HUES6 (cell line): ENCODE measurements around the gene F2RL3.
"Not testable (repeated sequence)": the region's sequence is repeated elsewhere in the genome, so short reads cannot be mapped to it uniquely, and the experiment has no call there.

Experiments used
- H3K27ac ChIP-seq: 2 replicates; pipeline ENCODE4 v1.7.0; 2013; ENCODE audit warnings: low read depth, mild to moderate bottlenecking, low read length, inconsistent platforms
- H3K27me3 ChIP-seq: 2 replicates; pipeline ENCODE4 v1.6.1; 2013; ENCODE audit warnings: low read length; ENCODE audit not compliant: control insufficient read depth, insufficient read depth
- H3K36me3 ChIP-seq: 2 replicates; pipeline ENCODE4 v1.6.1; 2013; ENCODE audit warnings: low read length; ENCODE audit not compliant: control insufficient read depth, insufficient read depth
- H3K4me1 ChIP-seq: 2 replicates; pipeline ENCODE4 v1.6.1; 2013; ENCODE audit warnings: low read length; ENCODE audit not compliant: control insufficient read depth, insufficient read depth
- H3K4me3 ChIP-seq: 2 replicates; pipeline ENCODE4 v1.5.1; 2013; ENCODE audit warnings: low read depth, low read length
- H3K9ac ChIP-seq: one replicate; pipeline ENCODE4 v1.6.1; 2013; ENCODE audit warnings: mild to moderate bottlenecking, low read length
- H3K9me3 ChIP-seq: 2 replicates; pipeline ENCODE4 v1.6.1; 2013; ENCODE audit warnings: low read depth, low read length; ENCODE audit not compliant: control insufficient read depth, insufficient read depth

Gene F2RL3

DNA sequence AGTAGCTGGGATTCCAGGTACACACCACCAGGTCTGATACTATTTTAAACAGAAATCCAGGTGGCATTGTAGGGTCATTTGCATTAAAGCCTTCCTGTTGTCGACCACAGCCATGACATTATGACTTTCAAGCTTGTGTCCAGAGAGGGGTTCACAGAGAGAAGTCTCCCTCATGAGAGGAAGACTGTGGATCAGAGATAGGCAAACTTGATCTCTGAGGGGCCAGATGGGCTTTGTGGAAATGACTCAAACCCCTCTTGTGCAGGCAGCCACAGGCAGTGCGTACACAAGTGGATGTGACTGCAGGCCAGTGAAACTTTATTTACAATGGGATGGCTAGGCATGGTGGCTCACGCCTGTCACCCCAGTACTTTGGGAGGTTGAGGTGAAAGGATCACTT lies 27.8 kb upstream of the F2RL3 start:
- Histone ChIP-seq H3K27ac (no peak overlapping the region), H3K9ac (no peak overlapping the region), H3K36me3 (peaks cover 69% of the 10 kb centered on the region), H3K4me1 (no peaks in the 10 kb centered on the region), H3K4me3 (no peak overlapping the region), H3K27me3 (no peaks in the 10 kb centered on the region), H3K9me3 (no peaks in the 10 kb centered on the region)

DNA sequence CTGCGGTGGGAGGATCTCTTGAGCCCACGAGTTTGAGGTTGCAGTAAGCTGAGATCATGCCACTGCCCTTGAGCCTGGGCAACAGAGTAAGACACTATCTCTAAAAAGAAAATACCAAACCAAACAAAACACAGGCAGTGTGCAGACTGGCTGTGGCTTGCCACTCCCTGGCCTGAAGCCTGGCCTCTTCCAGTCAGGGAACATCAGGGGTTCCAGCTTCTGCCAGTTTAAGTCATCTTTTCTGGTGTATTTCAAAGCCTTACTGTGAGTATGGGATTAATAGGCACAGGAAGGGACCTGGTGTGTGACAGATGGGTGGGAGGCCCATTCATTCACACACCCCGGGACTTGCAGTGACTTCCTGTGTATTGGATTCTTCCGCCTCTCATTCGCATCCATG lies 27.0 kb upstream of the F2RL3 start:
- Histone ChIP-seq H3K9me3 (no peaks in the 10 kb centered on the region), H3K27me3 (no peaks in the 10 kb centered on the region), H3K27ac (no peak overlapping the region), H3K36me3 (peaks cover 69% of the 10 kb centered on the region), H3K4me3 (no peak overlapping the region), H3K4me1 (no peaks in the 10 kb centered on the region), H3K9ac (no peak overlapping the region)

DNA sequence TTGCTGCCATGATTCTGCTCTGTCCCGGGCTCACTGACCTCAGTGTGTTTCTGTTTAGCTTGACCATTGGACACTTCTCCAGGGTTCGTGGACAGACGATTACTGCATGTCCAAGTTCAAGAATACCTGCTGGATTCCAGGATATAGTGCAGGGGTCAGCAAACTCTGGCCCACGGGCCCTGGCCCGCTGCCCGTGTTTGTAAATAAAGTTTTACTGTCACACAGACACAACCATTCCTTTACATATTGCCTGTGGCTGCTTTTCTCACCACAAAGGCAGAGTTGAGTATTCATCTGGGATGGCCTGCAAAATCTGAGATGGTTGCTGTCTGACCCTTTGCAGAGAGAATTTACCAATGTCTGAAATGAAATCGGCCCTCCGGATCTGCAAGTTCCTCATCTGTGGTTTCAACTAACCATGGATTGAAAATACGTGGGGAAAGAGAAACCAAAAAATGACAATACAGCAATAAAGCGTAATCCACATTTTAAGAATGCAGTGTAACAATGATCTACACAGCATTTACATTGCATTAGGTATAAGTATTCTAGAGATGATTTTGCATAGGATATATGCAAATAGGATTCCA lies 25.9 kb upstream of the F2RL3 start:
- H3K4me3 ChIP-seq = no peak overlapping the region
- peaks cover 72% of the 10 kb centered on the region for H3K36me3 ChIP-seq
- no peak overlapping the region for H3K9ac ChIP-seq
- no peaks in the 10 kb centered on the region for H3K9me3 ChIP-seq
- H3K27me3 ChIP-seq = no peaks in the 10 kb centered on the region
- no peaks in the 10 kb centered on the region for H3K4me1 ChIP-seq
- H3K27ac ChIP-seq = no peak overlapping the region

DNA sequence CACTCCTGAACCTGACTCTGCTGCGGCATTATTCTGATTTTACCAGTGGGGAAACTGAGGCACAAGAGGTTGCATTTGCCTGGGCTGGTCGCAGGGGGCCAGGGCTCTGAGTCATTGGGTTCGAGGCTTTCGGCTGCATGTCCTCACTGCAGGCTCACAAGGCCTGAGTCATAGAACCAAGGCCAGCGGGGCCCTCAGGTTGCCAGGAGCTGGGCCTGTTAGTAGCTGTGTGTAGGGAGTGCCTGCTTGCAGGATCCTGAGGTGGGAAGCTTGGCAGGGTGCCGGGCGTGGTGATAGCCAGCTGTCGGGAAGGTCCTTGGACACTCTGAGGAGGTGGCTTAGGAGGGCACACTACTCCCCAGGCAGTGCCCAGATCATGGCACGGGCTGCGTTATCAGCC lies 21.6 kb upstream of the F2RL3 start:
- H3K36me3 ChIP-seq = peaks cover 95% of the 10 kb centered on the region
- no peaks in the 10 kb centered on the region for H3K9me3 ChIP-seq
- no peak overlapping the region for H3K9ac ChIP-seq
- no peaks in the 10 kb centered on the region for H3K4me1 ChIP-seq
- no peaks in the 10 kb centered on the region for H3K27me3 ChIP-seq
- H3K4me3 ChIP-seq = no peak overlapping the region
- H3K27ac ChIP-seq = no peak overlapping the region

DNA sequence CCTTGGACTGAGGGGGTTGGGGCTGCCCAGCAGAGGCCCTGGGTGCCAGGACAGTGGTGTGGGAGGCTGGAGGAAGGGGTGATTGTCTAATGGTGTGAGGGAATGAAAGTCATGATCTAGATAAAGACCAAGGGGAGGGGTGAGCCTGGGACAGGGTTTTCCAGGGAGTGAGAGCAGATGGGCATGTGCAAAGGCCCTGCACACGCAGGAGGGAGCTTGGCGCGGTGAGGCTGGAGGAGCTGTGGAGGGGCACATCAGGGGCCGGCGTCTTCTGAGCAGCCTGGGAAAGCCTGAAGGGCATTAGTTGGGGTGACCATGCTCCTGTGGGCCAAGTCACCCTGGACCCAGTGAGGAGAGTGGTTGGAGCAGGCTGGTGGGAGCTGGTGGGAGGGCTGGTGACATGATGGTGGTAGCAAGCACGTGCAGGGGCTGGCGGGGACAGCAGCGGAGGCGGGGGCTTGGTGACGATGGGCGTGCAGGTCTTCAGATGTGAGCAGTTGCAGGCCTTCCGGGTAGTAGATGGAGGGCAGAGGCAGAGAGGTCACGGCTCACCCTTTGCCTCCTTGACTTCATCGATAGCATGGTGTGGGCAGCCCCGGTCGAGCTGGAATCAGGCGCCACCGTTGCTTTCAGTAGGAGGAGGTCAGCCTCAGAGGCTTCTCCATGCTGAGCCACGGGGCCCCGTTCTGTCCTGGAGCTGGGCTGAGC lies 20.2 kb upstream of the F2RL3 start:
- no peaks in the 10 kb centered on the region for H3K9me3 ChIP-seq
- no peaks in the 10 kb centered on the region for H3K27me3 ChIP-seq
- no peaks in the 10 kb centered on the region for H3K4me1 ChIP-seq
- no peak overlapping the region for H3K9ac ChIP-seq
- H3K27ac ChIP-seq = no peak overlapping the region
- no peak overlapping the region for H3K4me3 ChIP-seq
- peaks cover 91% of the 10 kb centered on the region for H3K36me3 ChIP-seq

DNA sequence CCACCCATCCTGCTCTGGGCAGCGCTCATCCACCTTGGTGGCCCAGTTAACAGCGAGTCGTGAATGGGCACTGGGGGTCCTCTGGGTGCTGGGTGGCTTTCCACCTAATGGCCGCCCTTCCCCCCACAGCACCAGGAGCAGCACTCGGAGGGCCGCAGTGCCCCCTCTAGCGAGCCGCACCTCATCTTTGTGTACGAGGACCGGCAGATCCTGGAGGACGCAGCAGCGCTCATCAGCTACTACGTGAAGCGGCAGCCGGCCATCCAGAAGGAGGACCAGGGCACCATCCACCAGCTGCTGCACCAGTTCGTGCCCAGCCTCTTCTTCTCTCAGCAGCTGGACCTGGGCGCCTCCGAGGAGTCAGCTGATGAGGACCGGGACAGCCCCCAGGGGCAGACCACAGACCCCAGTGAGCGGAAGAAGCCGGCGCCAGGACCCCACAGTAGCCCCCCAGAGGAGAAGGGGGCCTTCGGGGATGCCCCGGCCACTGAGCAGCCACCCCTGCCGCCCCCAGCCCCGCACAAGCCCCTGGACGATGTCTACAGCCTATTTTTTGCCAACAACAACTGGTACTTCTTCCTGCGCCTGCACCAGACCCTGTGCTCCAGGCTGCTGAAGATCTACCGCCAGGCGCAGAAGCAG lies 19.3 kb upstream of the F2RL3 start:
- H3K36me3 ChIP-seq = peaks cover 89% of the 10 kb centered on the region
- H3K27ac ChIP-seq = no peak overlapping the region
- H3K27me3 ChIP-seq = no peaks in the 10 kb centered on the region
- no peaks in the 10 kb centered on the region for H3K9me3 ChIP-seq
- no peak overlapping the region for H3K9ac ChIP-seq
- H3K4me3 ChIP-seq = no peak overlapping the region
- no peaks in the 10 kb centered on the region for H3K4me1 ChIP-seq

DNA sequence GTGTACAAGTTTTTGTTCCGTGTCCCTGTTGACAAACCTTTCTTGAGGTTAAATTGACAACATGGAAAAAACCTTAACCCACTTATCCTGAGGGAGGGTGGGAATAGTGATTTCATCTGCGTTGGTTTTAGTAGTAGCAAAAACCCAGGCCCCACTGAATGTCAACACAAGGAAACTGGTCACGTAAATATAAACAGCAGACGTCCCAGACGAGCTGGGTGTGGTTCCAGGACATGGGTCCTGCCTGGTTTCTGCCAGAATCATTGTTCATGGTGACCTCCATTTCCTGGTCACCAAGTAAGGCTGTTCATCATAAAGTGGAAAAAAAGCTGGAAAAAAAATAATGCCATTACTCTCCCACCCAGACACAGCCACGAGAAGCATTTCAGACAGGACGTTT lies 16.9 kb upstream of the F2RL3 start:
- no peaks in the 10 kb centered on the region for H3K9me3 ChIP-seq
- no peak overlapping the region for H3K9ac ChIP-seq
- no peaks in the 10 kb centered on the region for H3K4me1 ChIP-seq
- no peak overlapping the region for H3K27ac ChIP-seq
- H3K27me3 ChIP-seq = no peaks in the 10 kb centered on the region
- no peak overlapping the region for H3K4me3 ChIP-seq
- peaks cover 79% of the 10 kb centered on the region for H3K36me3 ChIP-seq

DNA sequence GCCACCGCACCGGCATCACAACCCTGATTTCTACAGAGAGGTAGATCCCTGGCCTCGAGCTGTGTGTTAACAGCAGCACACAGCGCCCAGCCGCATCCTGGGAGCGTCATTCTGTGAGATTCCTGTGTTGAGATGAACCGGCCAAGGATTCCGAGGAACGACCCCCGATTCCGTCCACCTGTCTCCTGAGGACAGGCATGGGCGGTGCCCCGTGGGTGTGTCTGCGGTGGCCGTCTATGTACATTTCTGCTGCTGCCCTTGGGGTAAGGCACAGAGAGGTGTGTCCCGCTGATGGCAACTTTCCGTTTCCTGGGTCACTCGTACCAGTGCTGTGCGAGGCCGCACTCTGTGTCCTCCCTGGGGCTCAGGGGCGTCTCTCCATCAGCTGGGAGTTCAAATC lies 16.1 kb upstream of the F2RL3 start:
- no peaks in the 10 kb centered on the region for H3K9me3 ChIP-seq
- no peaks in the 10 kb centered on the region for H3K27me3 ChIP-seq
- peaks cover 79% of the 10 kb centered on the region for H3K36me3 ChIP-seq
- no peaks in the 10 kb centered on the region for H3K4me1 ChIP-seq
- no peak overlapping the region for H3K9ac ChIP-seq
- H3K4me3 ChIP-seq = no peak overlapping the region
- no peak overlapping the region for H3K27ac ChIP-seq

DNA sequence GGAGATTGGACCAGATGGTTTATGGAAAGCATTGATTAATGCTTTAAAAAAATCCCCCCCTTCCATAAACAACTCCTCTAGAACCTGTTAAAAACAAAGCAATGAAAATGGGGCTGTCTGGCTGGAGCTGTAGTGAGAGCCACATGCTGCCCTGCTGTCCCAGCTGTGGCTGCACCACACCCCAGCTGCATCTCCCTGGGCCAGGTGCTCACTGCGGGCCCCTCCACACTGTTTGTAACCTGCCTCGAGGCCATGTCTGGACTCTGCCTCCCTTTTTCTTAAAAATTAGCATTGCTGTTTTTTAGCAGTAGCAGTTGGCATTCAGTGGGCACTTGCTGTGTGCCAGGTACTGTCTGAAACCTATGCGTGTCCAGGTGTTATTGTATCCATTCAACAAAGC lies 15.2 kb upstream of the F2RL3 start:
- Histone ChIP-seq H3K4me3 (no peak overlapping the region), H3K27me3 (no peaks in the 10 kb centered on the region), H3K4me1 (no peaks in the 10 kb centered on the region), H3K36me3 (peaks cover 79% of the 10 kb centered on the region), H3K9ac (no peak overlapping the region), H3K27ac (no peak overlapping the region), H3K9me3 (no peaks in the 10 kb centered on the region)

DNA sequence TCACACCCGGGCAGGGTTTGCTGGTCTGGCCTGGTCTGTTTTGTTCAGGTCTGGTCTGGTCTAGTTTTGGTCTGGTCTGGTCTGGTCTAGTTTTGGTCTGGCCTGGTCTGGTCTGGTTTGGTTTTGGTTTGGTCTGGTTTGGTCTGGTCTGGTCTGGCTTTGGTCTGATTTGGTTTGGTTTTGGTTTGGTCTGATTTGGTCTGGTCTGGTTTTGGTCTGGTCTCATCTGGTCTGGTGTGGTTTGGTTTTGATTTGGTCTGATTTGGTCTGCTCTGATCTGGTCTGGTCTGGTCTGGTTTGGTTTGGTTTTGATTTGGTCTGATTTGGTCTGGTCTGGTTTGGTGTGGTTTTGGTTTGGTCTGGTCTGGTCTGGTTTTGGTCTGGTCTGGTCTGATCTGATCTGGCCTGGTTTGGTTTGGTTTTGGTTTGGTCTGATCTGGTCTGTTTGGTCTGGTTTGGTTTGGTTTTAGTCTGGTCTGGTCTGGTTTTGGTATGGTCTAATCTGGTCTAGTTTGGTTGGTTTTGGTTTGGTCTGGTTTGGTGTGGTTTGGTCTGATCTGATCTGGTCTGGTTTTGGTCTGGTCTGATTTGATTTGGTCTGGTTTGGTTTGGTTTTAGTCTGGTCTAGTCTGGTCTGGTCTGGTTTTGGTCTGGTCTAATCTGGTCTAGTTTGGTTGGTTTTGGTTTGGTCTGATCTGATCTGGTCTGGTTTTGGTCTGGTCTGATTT lies 14.4 kb upstream of the F2RL3 start:
- H3K4me1 ChIP-seq = no peaks in the 10 kb centered on the region
- H3K4me3 ChIP-seq = no peak overlapping the region
- H3K27ac ChIP-seq = peak overlapping the region; percentile 36; the same call in 1 of the 2 replicates
- no peaks in the 10 kb centered on the region for H3K9me3 ChIP-seq
- no peaks in the 10 kb centered on the region for H3K27me3 ChIP-seq
- peaks cover 80% of the 10 kb centered on the region for H3K36me3 ChIP-seq
- H3K9ac ChIP-seq = no peak overlapping the region

DNA sequence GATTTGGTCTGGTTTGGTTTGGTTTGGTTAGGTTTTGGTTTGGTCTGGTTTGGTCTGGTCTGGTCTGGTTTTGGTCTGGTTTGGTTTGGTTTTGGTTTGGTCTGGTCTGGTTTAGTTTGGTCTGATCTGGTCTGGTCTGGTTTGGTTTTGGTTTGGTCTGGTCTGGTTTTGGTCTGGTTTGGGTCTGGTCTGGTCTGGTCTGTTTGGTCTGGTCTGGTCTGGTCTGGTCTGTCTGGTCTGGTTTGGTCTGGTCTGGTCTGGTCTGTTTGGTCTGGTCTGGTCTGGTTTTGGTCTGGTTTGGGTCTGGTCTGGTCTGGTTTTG lies 13.9 kb upstream of the F2RL3 start:
- H3K4me3 ChIP-seq, H3K4me1 ChIP-seq, H3K9ac ChIP-seq, H3K27me3 ChIP-seq, H3K9me3 ChIP-seq: not testable (repeated sequence)
- Histone ChIP-seq H3K27ac (0 out of 2 replicates have a peak overlapping the region, but pooled peaks have one; percentile 36), H3K36me3 (peaks cover 80% of the 10 kb centered on the region)
